ENCODE data around the gene MXD1. TPM values are rescaled to one million over a fixed set of nuclear protein-coding genes. Genes with fewer than 3 reads are reported as not detected.

Gene MXD1
- total and polyA plus RNA-seq, 9 of the 15 experiments (the other 6 are each of a cell fraction or from before 2014, with no cell fraction given): 6.7 to 35.9 (median 11.0) TPM

DNA sequence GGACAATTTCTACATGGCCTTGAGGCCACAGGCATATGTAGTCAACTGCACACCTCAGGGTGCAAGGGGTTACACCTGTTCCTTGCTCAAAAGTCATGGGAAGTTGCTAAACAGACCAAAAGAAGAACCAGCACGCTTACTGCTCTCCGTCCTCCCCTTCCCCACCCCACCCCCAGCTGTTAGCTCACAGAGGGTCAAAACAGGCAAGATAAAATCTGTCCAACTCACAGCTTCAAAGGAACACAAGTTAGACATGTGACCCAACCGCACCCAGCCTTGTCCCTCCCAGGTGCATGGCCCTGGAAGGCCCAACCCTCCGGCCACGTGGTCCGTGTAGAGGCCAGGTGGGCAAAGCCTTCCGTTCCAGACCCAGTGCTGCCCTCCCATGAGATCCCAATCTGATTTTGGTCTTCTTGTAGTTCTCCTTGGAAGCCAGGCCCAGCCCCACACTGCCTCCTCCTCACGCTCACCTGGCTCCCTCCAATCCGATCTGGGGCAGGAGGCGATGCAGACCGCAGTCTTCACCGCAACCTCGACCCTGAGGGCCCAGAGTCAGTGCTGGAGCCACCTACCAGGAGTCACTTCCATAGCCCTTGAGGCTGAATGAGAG, 61.0 kb downstream of the MXD1 start (continued):
- TF ChIP-seq, protein P1, sequence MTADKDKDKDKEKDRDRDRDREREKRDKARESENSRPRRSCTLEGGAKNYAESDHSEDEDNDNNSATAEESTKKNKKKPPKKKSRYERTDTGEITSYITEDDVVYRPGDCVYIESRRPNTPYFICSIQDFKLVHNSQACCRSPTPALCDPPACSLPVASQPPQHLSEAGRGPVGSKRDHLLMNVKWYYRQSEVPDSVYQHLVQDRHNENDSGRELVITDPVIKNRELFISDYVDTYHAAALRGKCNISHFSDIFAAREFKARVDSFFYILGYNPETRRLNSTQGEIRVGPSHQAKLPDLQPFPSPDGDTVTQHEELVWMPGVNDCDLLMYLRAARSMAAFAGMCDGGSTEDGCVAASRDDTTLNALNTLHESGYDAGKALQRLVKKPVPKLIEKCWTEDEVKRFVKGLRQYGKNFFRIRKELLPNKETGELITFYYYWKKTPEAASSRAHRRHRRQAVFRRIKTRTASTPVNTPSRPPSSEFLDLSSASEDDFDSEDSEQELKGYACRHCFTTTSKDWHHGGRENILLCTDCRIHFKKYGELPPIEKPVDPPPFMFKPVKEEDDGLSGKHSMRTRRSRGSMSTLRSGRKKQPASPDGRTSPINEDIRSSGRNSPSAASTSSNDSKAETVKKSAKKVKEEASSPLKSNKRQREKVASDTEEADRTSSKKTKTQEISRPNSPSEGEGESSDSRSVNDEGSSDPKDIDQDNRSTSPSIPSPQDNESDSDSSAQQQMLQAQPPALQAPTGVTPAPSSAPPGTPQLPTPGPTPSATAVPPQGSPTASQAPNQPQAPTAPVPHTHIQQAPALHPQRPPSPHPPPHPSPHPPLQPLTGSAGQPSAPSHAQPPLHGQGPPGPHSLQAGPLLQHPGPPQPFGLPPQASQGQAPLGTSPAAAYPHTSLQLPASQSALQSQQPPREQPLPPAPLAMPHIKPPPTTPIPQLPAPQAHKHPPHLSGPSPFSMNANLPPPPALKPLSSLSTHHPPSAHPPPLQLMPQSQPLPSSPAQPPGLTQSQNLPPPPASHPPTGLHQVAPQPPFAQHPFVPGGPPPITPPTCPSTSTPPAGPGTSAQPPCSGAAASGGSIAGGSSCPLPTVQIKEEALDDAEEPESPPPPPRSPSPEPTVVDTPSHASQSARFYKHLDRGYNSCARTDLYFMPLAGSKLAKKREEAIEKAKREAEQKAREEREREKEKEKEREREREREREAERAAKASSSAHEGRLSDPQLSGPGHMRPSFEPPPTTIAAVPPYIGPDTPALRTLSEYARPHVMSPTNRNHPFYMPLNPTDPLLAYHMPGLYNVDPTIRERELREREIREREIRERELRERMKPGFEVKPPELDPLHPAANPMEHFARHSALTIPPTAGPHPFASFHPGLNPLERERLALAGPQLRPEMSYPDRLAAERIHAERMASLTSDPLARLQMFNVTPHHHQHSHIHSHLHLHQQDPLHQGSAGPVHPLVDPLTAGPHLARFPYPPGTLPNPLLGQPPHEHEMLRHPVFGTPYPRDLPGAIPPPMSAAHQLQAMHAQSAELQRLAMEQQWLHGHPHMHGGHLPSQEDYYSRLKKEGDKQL (CRISPR knock-in tag; IDR thresholded peaks at IDR 0.05; ENCODE audit: borderline replicate concordance): no peak
- TF ChIP-seq PHF8 (IDR thresholded peaks at IDR 0.05; ENCODE audit: borderline replicate concordance, low read length): peak; percentile 31; the same call in 1 of the 2 replicates
- TF ChIP-seq, protein P2, sequence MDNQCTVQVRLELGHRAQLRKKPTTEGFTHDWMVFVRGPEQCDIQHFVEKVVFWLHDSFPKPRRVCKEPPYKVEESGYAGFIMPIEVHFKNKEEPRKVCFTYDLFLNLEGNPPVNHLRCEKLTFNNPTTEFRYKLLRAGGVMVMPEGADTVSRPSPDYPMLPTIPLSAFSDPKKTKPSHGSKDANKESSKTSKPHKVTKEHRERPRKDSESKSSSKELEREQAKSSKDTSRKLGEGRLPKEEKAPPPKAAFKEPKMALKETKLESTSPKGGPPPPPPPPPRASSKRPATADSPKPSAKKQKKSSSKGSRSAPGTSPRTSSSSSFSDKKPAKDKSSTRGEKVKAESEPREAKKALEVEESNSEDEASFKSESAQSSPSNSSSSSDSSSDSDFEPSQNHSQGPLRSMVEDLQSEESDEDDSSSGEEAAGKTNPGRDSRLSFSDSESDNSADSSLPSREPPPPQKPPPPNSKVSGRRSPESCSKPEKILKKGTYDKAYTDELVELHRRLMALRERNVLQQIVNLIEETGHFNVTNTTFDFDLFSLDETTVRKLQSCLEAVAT (IDR thresholded peaks at IDR 0.05): peak; percentile 43 to 49; a peak in 3 of 4 replicates
- TF ChIP-seq YY1 (IDR thresholded peaks at IDR 0.05; ENCODE audit: borderline replicate concordance in 1 of 3, control insufficient read depth in 1 of 3, extremely low read depth in 1 of 3, insufficient read depth in 3 of 3, insufficient read length in 1 of 3, insufficient replicate concordance in 2 of 3, low read depth in 1 of 3, low read length in 2 of 3): no peak
- TF ChIP-seq HIVEP1 (CRISPR knock-in tag; IDR thresholded peaks at IDR 0.05): peak; percentile 77
- TF ChIP-seq, protein P3, sequence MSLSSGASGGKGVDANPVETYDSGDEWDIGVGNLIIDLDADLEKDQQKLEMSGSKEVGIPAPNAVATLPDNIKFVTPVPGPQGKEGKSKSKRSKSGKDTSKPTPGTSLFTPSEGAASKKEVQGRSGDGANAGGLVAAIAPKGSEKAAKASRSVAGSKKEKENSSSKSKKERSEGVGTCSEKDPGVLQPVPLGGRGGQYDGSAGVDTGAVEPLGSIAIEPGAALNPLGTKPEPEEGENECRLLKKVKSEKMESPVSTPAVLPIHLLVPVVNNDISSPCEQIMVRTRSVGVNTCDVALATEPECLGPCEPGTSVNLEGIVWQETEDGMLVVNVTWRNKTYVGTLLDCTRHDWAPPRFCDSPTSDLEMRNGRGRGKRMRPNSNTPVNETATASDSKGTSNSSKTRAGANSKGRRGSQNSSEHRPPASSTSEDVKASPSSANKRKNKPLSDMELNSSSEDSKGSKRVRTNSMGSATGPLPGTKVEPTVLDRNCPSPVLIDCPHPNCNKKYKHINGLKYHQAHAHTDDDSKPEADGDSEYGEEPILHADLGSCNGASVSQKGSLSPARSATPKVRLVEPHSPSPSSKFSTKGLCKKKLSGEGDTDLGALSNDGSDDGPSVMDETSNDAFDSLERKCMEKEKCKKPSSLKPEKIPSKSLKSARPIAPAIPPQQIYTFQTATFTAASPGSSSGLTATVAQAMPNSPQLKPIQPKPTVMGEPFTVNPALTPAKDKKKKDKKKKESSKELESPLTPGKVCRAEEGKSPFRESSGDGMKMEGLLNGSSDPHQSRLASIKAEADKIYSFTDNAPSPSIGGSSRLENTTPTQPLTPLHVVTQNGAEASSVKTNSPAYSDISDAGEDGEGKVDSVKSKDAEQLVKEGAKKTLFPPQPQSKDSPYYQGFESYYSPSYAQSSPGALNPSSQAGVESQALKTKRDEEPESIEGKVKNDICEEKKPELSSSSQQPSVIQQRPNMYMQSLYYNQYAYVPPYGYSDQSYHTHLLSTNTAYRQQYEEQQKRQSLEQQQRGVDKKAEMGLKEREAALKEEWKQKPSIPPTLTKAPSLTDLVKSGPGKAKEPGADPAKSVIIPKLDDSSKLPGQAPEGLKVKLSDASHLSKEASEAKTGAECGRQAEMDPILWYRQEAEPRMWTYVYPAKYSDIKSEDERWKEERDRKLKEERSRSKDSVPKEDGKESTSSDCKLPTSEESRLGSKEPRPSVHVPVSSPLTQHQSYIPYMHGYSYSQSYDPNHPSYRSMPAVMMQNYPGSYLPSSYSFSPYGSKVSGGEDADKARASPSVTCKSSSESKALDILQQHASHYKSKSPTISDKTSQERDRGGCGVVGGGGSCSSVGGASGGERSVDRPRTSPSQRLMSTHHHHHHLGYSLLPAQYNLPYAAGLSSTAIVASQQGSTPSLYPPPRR (CRISPR knock-in tag; IDR thresholded peaks at IDR 0.05; ENCODE audit: borderline replicate concordance): no peak
- peak; percentile 68 for TF ChIP-seq RBFOX2 (IDR thresholded peaks at IDR 0.05; ENCODE audit: low read depth, low read length)
- TF ChIP-seq CBX5 (IDR thresholded peaks at IDR 0.05; ENCODE audit: borderline replicate concordance, low read depth): 0 out of 2 replicates have a peak, but pooled peaks have one; percentile 47
- TF ChIP-seq, protein P4, sequence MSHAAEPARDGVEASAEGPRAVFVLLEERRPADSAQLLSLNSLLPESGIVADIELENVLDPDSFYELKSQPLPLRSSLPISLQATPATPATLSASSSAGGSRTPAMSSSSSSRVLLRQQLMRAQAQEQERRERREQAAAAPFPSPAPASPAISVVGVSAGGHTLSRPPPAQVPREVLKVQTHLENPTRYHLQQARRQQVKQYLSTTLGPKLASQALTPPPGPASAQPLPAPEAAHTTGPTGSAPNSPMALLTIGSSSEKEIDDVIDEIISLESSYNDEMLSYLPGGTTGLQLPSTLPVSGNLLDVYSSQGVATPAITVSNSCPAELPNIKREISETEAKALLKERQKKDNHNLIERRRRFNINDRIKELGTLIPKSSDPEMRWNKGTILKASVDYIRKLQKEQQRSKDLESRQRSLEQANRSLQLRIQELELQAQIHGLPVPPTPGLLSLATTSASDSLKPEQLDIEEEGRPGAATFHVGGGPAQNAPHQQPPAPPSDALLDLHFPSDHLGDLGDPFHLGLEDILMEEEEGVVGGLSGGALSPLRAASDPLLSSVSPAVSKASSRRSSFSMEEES (CRISPR knock-in tag; IDR thresholded peaks at IDR 0.05): peak; percentile 90
- no peak for TF ChIP-seq ATF1 (CRISPR knock-in tag; IDR thresholded peaks at IDR 0.05)
- TF ChIP-seq ATF1 (tag; IDR thresholded peaks at IDR 0.05): peak; percentile 52
- 0 out of 2 replicates have a peak, but pooled peaks have one; percentile 74 for TF ChIP-seq KDM2B (CRISPR knock-in tag; IDR thresholded peaks at IDR 0.05)

Data from K562 (cell line).